Measurements from ENCODE around the gene AP2M1. TPM values are rescaled to one million over a fixed set of nuclear protein-coding genes. Genes with fewer than 3 reads are reported as not detected.

AP2M1 gene
- total and polyA plus RNA-seq, 2 of the 13 experiments (the other 11 are each of a cell fraction or from before 2014, with no cell fraction given): 126 to 146 TPM

- TF ChIP-seq SNAPC4 (CRISPR knock-in tag; IDR thresholded peaks at IDR 0.05): no peak
- no peak for TF ChIP-seq ZBTB1 (CRISPR knock-in tag; IDR thresholded peaks at IDR 0.05; ENCODE audit: borderline replicate concordance)
- no peak for TF ChIP-seq ZNF790 (CRISPR knock-in tag; IDR thresholded peaks at IDR 0.05; ENCODE audit: borderline replicate concordance)
- no peak for TF ChIP-seq NFE2L1 (CRISPR knock-in tag; IDR thresholded peaks at IDR 0.05; ENCODE audit: borderline replicate concordance)
- TF ChIP-seq REL (CRISPR knock-in tag; conservative IDR thresholded peaks at IDR 0.05): peak; percentile 52; the same call in 1 of the 2 replicates
- no peak for TF ChIP-seq NCOA2 (CRISPR knock-in tag; IDR thresholded peaks at IDR 0.05)
- no peak for TF ChIP-seq ZBTB33 (CRISPR knock-in tag; IDR thresholded peaks at IDR 0.05)
- no peak; the same call in 1 of the 2 replicates for TF ChIP-seq ZNF788 (CRISPR knock-in tag; IDR thresholded peaks at IDR 0.05; ENCODE audit: borderline replicate concordance)
- no peak for TF ChIP-seq ZNF598 (CRISPR knock-in tag; IDR thresholded peaks at IDR 0.05; ENCODE audit: borderline replicate concordance)
- no peak for TF ChIP-seq ZNF513 (CRISPR knock-in tag; conservative IDR thresholded peaks at IDR 0.05)
- no peak for TF ChIP-seq ZNF484 (CRISPR knock-in tag; IDR thresholded peaks at IDR 0.05; ENCODE audit: borderline replicate concordance, low read depth)
- TF ChIP-seq HES4 (CRISPR knock-in tag; IDR thresholded peaks at IDR 0.05; ENCODE audit: borderline replicate concordance): no peak
- no peak for TF ChIP-seq ZNF652 (CRISPR knock-in tag; IDR thresholded peaks at IDR 0.05; ENCODE audit: borderline replicate concordance, low read depth)
- TF ChIP-seq MTF2 (CRISPR knock-in tag; IDR thresholded peaks at IDR 0.05; ENCODE audit: borderline replicate concordance): no peak
- TF ChIP-seq ERF (CRISPR knock-in tag; IDR thresholded peaks at IDR 0.05): no peak
- TF ChIP-seq ZNF510 (CRISPR knock-in tag; IDR thresholded peaks at IDR 0.05; ENCODE audit: low read depth): no peak
- TF ChIP-seq ZBTB37 (CRISPR knock-in tag; IDR thresholded peaks at IDR 0.05): no peak
- TF ChIP-seq ATF1 (CRISPR knock-in tag; IDR thresholded peaks at IDR 0.05): no peak
These were observed 18.8 kb upstream of the AP2M1 start (continued) for GRCh38 chr3:184155644-184156521.
